CD4-positive, alpha-beta T cell (primary cell): ENCODE measurements around the gene FKBP7. TPM values are rescaled to one million over a fixed set of nuclear protein-coding genes. Genes with fewer than 3 reads are reported as not detected.
A peak's percentile ranks its signal among the peaks of the same experiment; 100 is the strongest.

Experiments
- ATAC-seq: fragments of 200-7000 bp; cut with Tn5 transposase; one replicate; pipeline ENCODE4 v1.10.0; 2022; ENCODE audit warnings: mild to moderate bottlenecking; ENCODE audit not compliant: poor library complexity
- CTCF ChIA-PET: fragments of 350-600 bp; sonication (Branson Sonifier 250); formaldehyde crosslinking; loops from one replicate; lab custom pipeline; 2021; ENCODE audit warnings: antibody characterized with exemption, inconsistent platforms; lab: Charles Lee
- POLR2A ChIA-PET: fragments of 350-600 bp; sonication (Branson Sonifier 250); formaldehyde crosslinking; loops from one replicate; lab custom pipeline; 2021; ENCODE audit warnings: antibody characterized with exemption, inconsistent platforms; lab: Charles Lee
- DNase-seq, 14 experiments: peaks; one replicate each; pipeline ENCODE4 v3.0.0-alpha.2; 2013 to 2020; ENCODE audit warnings: mixed read lengths in 2 of 14
- H3K27ac ChIP-seq, 2 donors: one replicate each; pipeline versions ENCODE4 v1.5.1 to v1.7.0; 2013; ENCODE audit warnings: low read length in 2 of 2, low read depth in 1 of 2, mild to moderate bottlenecking in 1 of 2
- H3K27me3 ChIP-seq, 2 experiments: 1 replicate in 1 of 2; 2 replicates in 1 of 2; pipeline versions ENCODE4 v1.6.1 to v1.7.0; 2013; ENCODE audit warnings: low read length in 2 of 2, control low read depth in 1 of 2, mild to moderate bottlenecking in 1 of 2, moderate library complexity in 1 of 2; ENCODE audit not compliant: insufficient read depth in 2 of 2, control insufficient read depth in 1 of 2
- H3K36me3 ChIP-seq: one replicate; pipeline ENCODE4 v1.6.1; 2013; ENCODE audit warnings: low read length, control low read depth; ENCODE audit not compliant: insufficient read depth
- H3K4me1 ChIP-seq: one replicate; pipeline ENCODE4 v1.6.1; 2013; ENCODE audit warnings: low read length, control low read depth; ENCODE audit not compliant: insufficient read depth
- H3K4me3 ChIP-seq: one replicate; pipeline ENCODE4 v1.5.1; 2013; ENCODE audit warnings: mild to moderate bottlenecking, low read length, moderate library complexity
- H3K9me3 ChIP-seq, 2 experiments: 1 replicate in 1 of 2; 2 replicates in 1 of 2; pipeline versions ENCODE4 v1.6.1 to v1.7.0; 2013; ENCODE audit warnings: low read length in 2 of 2, mild to moderate bottlenecking in 2 of 2, control low read depth in 1 of 2, moderate library complexity in 1 of 2; ENCODE audit not compliant: control insufficient read depth in 1 of 2, insufficient read depth in 1 of 2
- H3K27ac Mint-ChIP-seq: one replicate; pipeline ENCODE4 v1.8.0; 2020; ENCODE audit warnings: mixed read lengths
- H3K27me3 Mint-ChIP-seq: one replicate; pipeline ENCODE4 v1.8.0; 2021; ENCODE audit warnings: mixed read lengths
- H3K36me3 Mint-ChIP-seq: one replicate; pipeline ENCODE4 v1.8.0; 2021; ENCODE audit warnings: low read depth, mixed read lengths
- H3K4me1 Mint-ChIP-seq: one replicate; pipeline ENCODE4 v1.8.0; 2021; ENCODE audit warnings: low read depth, mixed read lengths
- H3K4me3 Mint-ChIP-seq: one replicate; pipeline ENCODE4 v1.8.0; 2020; ENCODE audit warnings: mild to moderate bottlenecking, mixed read lengths
- H3K9me3 Mint-ChIP-seq: one replicate; pipeline ENCODE4 v1.8.0; 2020; ENCODE audit warnings: mixed read lengths
- CTCF ChIP-seq: fragments of 200-600 bp; IDR thresholded peaks from one replicate; pipeline ENCODE4 v1.8.0; 2022; ENCODE audit warnings: antibody characterized with exemption, mild to moderate bottlenecking
- intact Hi-C, 2 experiments: fragments of 100-400 bp; cut with DNase I in 1 of 2; cut with micrococcal nuclease in 1 of 2; formaldehyde crosslinking; loops; one replicate each; pipeline versions ENCODE4 v1.15.1 to v1.9.0; 2023 to 2025; cut with DNase I, micrococcal nuclease
- total RNA-seq, 174 experiments: library from RNA in 2 of 174; stranded (reverse) in 2 of 174; gene quantifications; one replicate each; pipeline ENCODE4 v1.2.3 and lab custom pipeline; 2021 to 2026

The FKBP7 gene
- total RNA-seq, 2 experiments from 2014 or later = 0.25 to 0.55 TPM

GRCh38 chr2:178485356-178485755, 7.0 kb upstream of the FKBP7 start:
- CTCF ChIA-PET = no interaction called here
- DNase-seq (no peak), ATAC-seq (no peak)
- POLR2A ChIA-PET = interaction anchor here (0.7 kb wide), 1 partner anchor 15 kb away, joined by 3 read pairs; no protein-coding TSS in a partner anchor
- no peak overlapping the region for H3K4me3 ChIP-seq
- intact Hi-C loops = no loop called here
- H3K36me3 ChIP-seq = peaks cover 29% of the 10 kb centered on the region
- H3K4me1 ChIP-seq = peaks cover 32% of the 10 kb centered on the region
- H3K4me1 Mint-ChIP-seq = peaks cover 74% of the 10 kb centered on the region
- H3K27me3 Mint-ChIP-seq = no peaks in the 10 kb centered on the region
- TF ChIP-seq CTCF = no peak
- H3K27me3 ChIP-seq = no peaks in the 10 kb centered on the region
- no peak overlapping the region for H3K27ac Mint-ChIP-seq
- no peaks in the 10 kb centered on the region for H3K9me3 ChIP-seq
- no peak overlapping the region for H3K4me3 Mint-ChIP-seq
- H3K36me3 Mint-ChIP-seq = peaks cover 52% of the 10 kb centered on the region
- no peak overlapping the region for H3K27ac ChIP-seq
- H3K9me3 Mint-ChIP-seq = no peaks in the 10 kb centered on the region

GRCh38 chr2:178484245-178485041, 6.0 kb upstream of the FKBP7 start:
- no peak overlapping the region for H3K27ac ChIP-seq
- TF ChIP-seq CTCF = no peak
- no peak overlapping the region for H3K4me3 ChIP-seq
- peak in 2 of 14 experiments; percentile 16 to 23 for DNase-seq
- peaks cover 39% of the 10 kb centered on the region for H3K4me1 ChIP-seq
- no peak overlapping the region for H3K27ac Mint-ChIP-seq
- H3K4me1 Mint-ChIP-seq = peaks cover 75% of the 10 kb centered on the region
- POLR2A ChIA-PET = interaction anchor here (0.7 kb wide), 1 partner anchor 16 kb away, joined by 3 read pairs; no protein-coding TSS in a partner anchor
- no peaks in the 10 kb centered on the region for H3K9me3 ChIP-seq
- H3K36me3 Mint-ChIP-seq = peaks cover 42% of the 10 kb centered on the region
- CTCF ChIA-PET = no interaction called here
- H3K27me3 ChIP-seq = no peaks in the 10 kb centered on the region
- no peak for ATAC-seq
- intact Hi-C loops = loop anchor here in 1 of 2 experiments (5.0 kb wide), 1 partner anchor 38 kb away; no protein-coding TSS in a partner anchor
- H3K4me3 Mint-ChIP-seq = no peak overlapping the region
- H3K36me3 ChIP-seq = peaks cover 20% of the 10 kb centered on the region
- H3K9me3 Mint-ChIP-seq = no peaks in the 10 kb centered on the region
- H3K27me3 Mint-ChIP-seq = no peaks in the 10 kb centered on the region

GRCh38 chr2:178482437-178482836, 4.0 kb upstream of the FKBP7 start:
- no peak overlapping the region for H3K4me3 ChIP-seq
- no peak overlapping the region for H3K27ac ChIP-seq
- CTCF ChIA-PET = interaction anchor here (0.7 to 1.9 kb wide), 5 partner anchors 10 to 59 kb away, joined by 4 to 6 read pairs (median 4); partner anchors contain the start of gene PRKRA
- peaks cover 31% of the 10 kb centered on the region for H3K36me3 Mint-ChIP-seq
- peaks cover 14% of the 10 kb centered on the region for H3K36me3 ChIP-seq
- H3K27ac Mint-ChIP-seq = peak overlapping the region; percentile 6
- peak overlapping the region; percentile 99 for H3K4me3 Mint-ChIP-seq
- intact Hi-C loops = loop anchor here in 1 of 2 experiments (5.0 kb wide), 1 partner anchor 40 kb away; no protein-coding TSS in a partner anchor
- peaks cover 49% of the 10 kb centered on the region for H3K4me1 ChIP-seq
- DNase-seq (peak in 2 of 14 experiments; percentile 19 to 23), ATAC-seq (no peak)
- no peaks in the 10 kb centered on the region for H3K27me3 Mint-ChIP-seq
- peaks cover 77% of the 10 kb centered on the region for H3K4me1 Mint-ChIP-seq
- no peaks in the 10 kb centered on the region for H3K27me3 ChIP-seq
- no peak for TF ChIP-seq CTCF
- no peaks in the 10 kb centered on the region for H3K9me3 ChIP-seq
- POLR2A ChIA-PET = interaction anchor here (1.2 kb wide), 1 partner anchor 32 kb away, joined by 11 read pairs; the partner anchor contains the start of genes PJVK and PRKRA
- H3K9me3 Mint-ChIP-seq = no peaks in the 10 kb centered on the region
